GM18507 (cell line): ENCODE measurements around the gene LPIN1.
A peak's percentile ranks its signal among the peaks of the same experiment; 100 is the strongest.
"Not testable (repeated sequence)": the region's sequence is repeated elsewhere in the genome, so short reads cannot be mapped to it uniquely, and the experiment has no call there.

Experiments used
- DNase-seq: peaks from one replicate; pipeline ENCODE4 v3.0.0; 2011; ENCODE audit warnings: low read depth; ENCODE audit not compliant: insufficient read length; ENCODE audit errors: extremely low spot score
- FAIRE-seq: peaks from 2 replicates; lab custom pipeline; 2011; peaks lifted over from hg19 to GRCh38; lab: Jason Lieb, UNC

Gene LPIN1

DNA sequence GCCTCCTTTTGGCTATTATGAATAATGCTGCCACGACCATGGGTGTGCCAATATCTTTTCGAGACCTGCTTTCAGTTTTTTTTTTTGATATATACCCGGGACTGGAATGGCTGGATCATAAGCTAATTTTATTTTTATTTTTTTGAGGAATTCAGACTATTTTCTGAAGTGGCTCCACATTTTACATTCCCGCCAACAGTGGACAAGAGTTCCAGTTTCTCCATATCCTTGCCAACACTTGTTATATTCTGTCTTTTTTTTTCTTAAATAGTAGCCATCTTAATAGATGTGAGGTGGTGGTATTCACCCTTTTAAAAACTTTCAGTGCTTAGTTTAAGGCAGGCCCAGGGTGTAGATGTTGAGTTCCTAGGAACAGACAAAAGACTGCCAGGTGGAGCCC lies 11.8 kb downstream of the LPIN1 start:
- DNase-seq (no peak), FAIRE-seq (no peak)

DNA sequence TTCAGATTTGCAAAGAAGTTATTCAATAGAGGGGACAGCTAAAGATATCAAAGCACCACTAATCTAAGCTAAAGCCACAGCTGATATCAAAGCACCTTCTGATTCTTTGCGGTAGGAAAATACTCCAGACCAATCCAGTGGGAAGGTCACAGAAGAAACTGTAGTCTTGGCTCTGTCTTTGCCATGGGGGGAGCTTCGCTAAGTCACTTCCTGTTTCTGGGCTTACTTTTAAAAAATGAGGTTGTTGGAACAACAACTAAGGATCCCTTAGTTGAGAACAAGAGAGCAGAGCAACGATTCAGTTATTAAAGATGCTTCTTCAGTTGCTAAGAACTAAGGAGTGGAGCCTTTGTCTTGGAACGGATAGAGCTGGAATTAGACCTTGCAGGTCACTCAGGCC lies 12.2 kb downstream of the LPIN1 start:
- no peak for DNase-seq
- no peak for FAIRE-seq

DNA sequence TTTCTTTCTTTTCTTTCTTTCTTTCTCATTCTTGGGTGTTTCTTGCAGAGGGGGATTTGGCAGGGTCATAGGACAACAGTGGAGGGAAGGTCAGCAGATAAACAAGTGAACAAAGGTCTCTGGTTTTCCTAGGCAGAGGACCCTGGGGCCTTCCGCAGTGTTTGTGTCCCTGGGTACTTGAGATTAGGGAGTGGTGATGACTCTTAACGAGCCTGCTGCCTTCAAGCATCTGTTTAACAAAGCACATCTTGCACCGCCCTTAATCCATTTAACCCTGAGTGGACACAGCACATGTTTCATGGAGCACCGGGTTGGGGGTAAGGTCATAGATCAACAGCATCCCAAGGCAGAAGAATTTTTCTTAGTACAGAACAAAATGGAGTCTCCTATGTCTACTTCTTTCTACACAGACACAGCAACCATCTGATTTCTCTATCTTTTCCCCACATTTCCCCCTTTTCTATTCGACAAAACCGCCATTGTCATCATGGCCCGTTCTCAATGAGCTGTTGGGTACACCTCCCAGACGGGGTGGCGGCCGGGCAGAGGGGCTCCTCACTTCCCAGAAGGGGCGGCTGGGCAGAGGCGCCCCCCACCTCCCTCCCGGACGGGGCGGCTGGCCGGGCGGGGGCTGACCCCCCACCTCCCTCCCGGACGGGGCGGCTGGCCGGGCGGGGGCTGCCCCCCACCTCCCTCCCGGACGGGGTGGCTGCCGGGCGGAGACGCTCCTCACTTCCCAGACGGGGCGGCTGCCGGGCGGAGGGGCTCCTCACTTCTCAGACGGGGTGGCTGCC lies 12.9 kb downstream of the LPIN1 start:
- FAIRE-seq, DNase-seq: not testable (repeated sequence)

DNA sequence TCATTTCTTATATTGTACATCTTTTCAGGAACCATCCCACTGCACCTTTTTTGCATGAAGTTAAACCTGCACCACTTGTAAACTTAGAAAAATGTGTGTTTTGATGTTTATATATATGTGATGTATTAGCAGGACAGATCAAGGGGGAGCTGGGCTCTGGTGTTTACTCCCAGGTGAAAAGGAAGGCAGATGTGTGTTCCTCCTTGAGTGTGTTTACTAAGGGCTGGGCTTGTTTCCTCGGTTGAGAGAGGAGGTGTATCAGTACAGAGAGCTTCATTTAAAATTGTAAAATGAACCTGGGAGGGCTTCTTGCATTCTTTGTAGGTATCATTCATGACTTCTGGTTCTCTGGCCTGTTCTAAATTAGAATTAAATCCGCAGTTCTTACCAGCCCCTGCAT lies 14.8 kb downstream of the LPIN1 start:
- FAIRE-seq (no peak), DNase-seq (no peak)

DNA sequence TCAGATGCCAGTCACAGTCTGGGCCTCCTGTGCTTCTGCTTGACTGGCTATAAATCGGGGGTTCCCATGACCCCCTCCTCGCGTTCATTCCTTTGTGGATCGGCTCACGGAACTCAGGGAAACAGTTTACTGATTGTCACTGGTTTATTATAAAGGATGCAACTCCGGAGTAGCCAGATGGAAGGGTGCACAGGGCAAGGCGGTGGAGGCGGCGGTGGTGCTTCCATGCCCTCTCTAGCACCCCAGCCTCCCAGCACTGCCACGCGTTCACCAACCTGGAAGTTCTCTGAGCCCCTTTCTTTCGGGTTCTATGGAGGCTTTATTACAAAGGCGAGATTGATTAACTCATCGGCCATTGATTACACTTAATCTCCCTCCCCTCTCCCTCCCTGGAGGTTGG lies 15.6 kb downstream of the LPIN1 start:
- FAIRE-seq (no peak), DNase-seq (no peak)

DNA sequence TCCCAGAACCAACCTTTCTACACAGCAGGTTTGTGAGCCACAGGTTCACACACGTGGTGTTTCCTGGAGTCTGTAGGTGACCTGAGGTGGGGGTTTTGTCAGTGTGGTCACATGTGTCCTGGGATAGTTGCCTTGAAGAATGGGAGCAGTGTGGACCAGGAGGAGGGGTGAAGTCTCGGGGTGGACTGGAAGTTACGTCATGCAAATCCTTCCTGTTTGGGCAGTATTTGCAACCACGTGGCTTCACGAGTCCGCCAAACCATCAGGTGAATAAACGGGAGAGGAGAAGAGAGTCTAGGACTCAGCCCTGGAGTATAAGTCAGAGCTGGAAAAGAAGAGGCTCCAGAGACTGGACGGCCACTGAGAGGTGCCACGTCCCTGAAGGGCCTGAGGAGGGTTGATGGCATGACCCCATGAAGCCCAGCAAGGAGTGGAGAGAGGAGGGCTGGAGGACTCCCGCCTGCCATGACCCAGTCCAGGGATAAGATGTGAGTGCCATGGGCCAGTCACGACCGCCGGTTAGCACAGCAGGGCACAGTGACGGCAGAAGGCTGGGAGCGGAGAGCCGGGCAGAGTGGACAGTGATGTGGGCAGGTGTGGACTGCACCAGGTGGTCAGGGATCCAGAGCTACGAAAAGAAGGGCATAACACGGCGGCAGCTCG lies 16.5 kb downstream of the LPIN1 start:
- DNase-seq: no peak
- no peak for FAIRE-seq

GRCh38 chr2:11764359-11764758 lies 17.9 kb downstream of the LPIN1 start:
- DNase-seq (no peak), FAIRE-seq (no peak)

- DNase-seq (no peak), FAIRE-seq (no peak)
These were observed 18.5 kb downstream of the LPIN1 start for GRCh38 chr2:11764920-11765319.

- FAIRE-seq: no peak
- no peak for DNase-seq
These were observed 19.1 kb downstream of the LPIN1 start for GRCh38 chr2:11765501-11765900.

GRCh38 chr2:11766016-11766415 lies 19.6 kb downstream of the LPIN1 start:
- DNase-seq (no peak), FAIRE-seq (no peak)

- DNase-seq (no peak), FAIRE-seq (no peak)
These were observed 21.3 kb downstream of the LPIN1 start for GRCh38 chr2:11767779-11768178.

DNA sequence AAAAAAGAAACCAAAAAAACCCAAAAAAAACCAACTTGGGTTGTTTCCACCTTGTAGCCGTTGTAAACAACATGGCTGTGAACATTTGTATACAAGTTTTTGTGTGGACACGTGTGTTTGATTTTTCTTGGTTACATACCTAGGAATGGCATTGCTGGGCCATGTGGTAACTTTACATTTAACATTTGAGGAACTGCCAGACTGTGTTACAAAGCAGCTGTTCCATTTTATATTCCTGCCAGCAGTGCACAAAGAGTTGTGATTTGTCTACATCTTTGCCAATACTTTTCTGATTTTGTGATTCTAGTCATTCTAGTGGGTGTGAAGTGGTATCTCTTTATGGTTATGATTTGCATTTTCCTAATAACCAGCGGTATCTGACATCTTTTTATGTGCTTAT lies 22.5 kb downstream of the LPIN1 start:
- FAIRE-seq: no peak

DNA sequence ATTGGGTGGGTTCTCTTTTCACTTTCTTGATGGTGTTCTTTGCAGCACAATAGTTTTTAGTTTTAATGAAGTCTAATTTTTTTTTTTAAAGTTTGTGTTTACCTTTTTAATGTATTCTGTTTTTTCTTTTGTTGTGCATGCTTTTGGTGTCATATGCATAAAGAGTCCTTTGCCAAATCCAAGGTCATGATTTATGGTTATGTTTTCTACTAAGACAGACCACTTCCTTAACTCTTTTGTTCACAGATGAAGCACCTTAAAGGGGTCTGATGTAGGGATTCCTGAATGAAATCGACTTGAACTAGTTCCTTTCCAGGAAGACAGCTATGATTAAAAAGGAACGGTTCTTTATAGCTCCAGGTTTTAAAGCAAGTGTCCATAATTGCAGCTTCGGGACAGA lies 23.1 kb downstream of the LPIN1 start:
- DNase-seq: no peak
- FAIRE-seq: no peak

More for the DNA sequence above, 22.5 kb downstream of the LPIN1 start:
- DNase-seq: no peak

GRCh38 chr2:11770531-11771188 lies 24.2 kb downstream of the LPIN1 start:
- no peak for DNase-seq
- FAIRE-seq: no peak

GRCh38 chr2:11771971-11772615 lies 25.7 kb downstream of the LPIN1 start:
- DNase-seq: no peak
- FAIRE-seq: no peak

DNA sequence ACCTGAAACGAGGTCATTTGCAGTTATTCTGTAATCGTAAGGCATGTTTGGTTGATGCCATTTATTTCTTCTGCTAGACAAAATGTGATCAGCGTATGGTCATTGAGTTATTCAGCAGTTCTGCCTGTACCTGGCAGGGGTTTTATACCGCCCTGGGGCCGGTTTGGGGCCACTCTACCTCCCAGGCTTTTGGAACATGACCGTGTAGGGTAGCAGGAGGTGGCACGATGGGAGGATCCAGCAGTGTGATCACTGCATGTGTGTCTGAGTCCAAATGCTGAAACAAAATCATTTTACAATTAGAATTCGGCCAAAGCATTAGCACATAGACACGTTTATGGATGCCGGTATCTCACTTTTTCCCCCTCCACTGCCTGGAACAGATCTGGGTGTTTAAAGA lies 26.7 kb downstream of the LPIN1 start:
- DNase-seq: no peak
- FAIRE-seq: no peak

DNA sequence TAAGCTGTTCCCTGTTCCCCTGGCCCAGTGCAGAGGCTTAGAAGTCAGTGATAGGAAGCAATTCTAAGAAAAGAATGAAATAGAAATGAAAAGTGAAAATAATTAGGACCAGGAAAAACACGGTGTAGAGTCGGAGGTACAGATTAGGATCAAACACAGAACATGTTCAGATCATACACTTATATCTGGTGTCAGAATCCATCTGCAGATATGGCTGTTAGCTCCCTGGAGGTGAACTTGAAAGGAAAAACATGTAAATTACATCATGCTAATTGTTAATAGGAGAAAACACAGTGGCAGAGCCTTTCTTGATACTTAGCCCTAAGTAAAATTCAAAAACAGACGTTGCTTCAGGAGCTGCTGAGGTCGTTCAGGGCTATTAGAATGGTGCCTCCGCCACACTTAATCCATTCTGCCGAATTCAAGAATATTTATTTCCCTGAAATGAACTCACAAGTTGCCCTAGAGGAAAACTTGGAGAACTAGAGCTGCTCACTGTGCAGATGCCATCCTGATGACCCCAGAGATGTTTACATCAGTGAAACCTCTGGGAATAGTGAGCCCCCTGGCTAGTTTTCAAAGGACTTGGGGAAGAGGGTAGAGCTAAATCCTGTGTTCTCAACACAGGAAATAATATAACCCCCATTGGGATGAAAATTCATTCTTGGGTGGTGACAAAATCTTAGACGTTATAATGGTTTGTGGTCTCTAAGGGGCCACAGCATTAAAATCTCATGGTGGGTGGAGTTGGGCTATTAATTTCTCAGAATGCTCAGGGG lies 27.5 kb downstream of the LPIN1 start:
- no peak for DNase-seq
- no peak for FAIRE-seq

DNA sequence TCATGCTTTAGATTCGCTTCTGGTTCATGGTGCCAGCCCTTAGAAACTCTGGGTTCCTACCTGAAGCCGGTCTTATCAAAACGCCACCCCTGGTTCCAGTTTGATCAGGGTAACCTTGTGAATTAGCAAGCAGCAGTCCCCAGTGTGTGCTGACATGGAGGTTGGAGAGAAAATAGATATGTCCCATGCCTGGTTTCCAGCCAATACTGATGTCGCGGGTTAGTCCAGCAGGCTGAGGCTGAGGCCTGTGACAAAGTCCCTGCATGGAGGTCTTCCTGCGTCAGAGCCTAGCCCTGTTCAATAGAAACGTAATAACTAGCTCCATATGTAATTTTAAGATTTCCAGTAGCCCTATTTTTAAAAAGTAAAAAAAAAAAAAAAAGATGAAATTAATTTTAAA lies 28.2 kb downstream of the LPIN1 start:
- no peak for FAIRE-seq
- DNase-seq: no peak

DNA sequence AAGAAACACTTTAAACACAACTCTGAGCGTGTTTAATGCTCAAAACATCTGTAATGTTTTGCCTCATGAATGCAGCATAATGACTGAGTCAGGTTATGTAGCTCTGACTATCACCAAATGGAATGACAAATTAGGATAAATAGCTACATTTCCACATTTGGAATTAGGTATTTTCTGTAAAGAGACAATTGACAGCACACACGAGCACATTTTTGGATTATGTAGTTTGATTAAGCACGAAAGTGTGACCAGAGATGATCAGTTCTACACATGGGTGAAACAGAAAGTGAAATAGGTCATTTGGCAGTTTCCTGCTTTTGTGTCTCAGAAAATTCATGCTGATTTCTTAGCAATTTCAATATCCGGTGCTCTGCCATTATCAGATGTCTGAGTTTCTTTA lies 29.0 kb downstream of the LPIN1 start:
- DNase-seq (peak; percentile 39), FAIRE-seq (peak; percentile 89)
